ENCODE measurements around the gene HKDC1.

The HKDC1 gene

DNA sequence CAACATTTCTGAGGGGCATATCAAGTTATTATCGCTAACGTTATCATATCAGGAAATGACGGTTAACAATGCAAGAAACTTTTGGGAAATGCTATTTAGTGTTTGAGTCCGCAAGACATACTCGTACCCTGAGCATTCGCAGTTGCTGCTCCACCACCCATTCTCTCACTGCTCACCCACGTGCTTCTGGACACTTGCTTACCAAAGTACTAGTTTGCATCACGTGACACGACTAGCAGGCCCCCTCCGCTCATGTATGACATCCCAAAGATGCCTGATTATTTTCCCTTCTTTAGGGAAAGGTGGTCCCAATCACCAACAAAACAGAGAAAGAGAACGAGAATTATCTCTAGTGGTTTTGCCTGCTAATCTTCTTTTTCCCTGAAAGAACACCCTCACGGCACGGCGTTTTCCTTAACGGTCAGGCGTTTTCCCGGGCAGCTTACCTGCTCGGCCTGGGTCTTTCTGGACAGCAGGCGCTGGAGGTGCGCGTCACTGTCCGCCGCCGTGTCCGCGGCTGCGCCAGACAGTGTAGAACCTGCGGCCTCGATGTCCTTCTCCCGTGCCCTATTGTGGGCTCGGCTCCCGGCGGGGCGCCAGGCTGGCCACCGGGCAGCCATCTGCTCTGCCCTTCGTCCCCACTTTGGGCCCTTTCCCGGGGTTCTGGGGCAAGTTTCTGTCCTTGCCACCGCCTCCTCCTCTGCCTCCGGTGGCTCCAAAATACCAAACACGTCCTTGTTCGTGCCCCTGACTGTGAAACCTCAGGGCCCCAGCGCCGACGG, 40.2 kb upstream of the HKDC1 start, which contains the start of gene SUPV3L1 (continued):
- TF ChIP-seq ZNF211 (tag by site-specific recombination; IDR thresholded peaks at IDR 0.05; ENCODE audit: low read depth) = no peak
- no peak for TF ChIP-seq ZNF701 (tag by site-specific recombination; IDR thresholded peaks at IDR 0.05)
- TF ChIP-seq MZF1 (tag by site-specific recombination; IDR thresholded peaks at IDR 0.05; ENCODE audit: borderline replicate concordance) = no peak
- TF ChIP-seq, protein P1, sequence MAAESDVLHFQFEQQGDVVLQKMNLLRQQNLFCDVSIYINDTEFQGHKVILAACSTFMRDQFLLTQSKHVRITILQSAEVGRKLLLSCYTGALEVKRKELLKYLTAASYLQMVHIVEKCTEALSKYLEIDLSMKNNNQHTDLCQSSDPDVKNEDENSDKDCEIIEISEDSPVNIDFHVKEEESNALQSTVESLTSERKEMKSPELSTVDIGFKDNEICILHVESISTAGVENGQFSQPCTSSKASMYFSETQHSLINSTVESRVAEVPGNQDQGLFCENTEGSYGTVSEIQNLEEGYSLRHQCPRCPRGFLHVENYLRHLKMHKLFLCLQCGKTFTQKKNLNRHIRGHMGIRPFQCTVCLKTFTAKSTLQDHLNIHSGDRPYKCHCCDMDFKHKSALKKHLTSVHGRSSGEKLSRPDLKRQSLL (tag by site-specific recombination; IDR thresholded peaks at IDR 0.05) = peak; percentile 60; the same call in 1 of the 2 replicates
- TF ChIP-seq ZNF157 (tag by site-specific recombination; IDR thresholded peaks at IDR 0.05) = no peak
- TF ChIP-seq WT1 (tag by site-specific recombination; IDR thresholded peaks at IDR 0.05) = no peak
- TF ChIP-seq FEZF1 (tag by site-specific recombination; IDR thresholded peaks at IDR 0.05) = no peak
- TF ChIP-seq ZNF155 (tag by site-specific recombination; IDR thresholded peaks at IDR 0.05) = no peak
- TF ChIP-seq ZNF184 (tag by site-specific recombination; IDR thresholded peaks at IDR 0.05) = peak; percentile 36; the same call in 1 of the 2 replicates
- TF ChIP-seq ZIC2 (tag by site-specific recombination; IDR thresholded peaks at IDR 0.05) = peak; percentile 11; the same call in 1 of the 2 replicates
- TF ChIP-seq ZNF629 (tag by site-specific recombination; IDR thresholded peaks at IDR 0.05) = peak; percentile 92
- TF ChIP-seq ZNF2 (tag by site-specific recombination; IDR thresholded peaks at IDR 0.05) = no peak; the same call in 1 of the 2 replicates
- no peak for TF ChIP-seq ZNF658 (tag by site-specific recombination; IDR thresholded peaks at IDR 0.05)
- TF ChIP-seq ZNF596 (tag by site-specific recombination; IDR thresholded peaks at IDR 0.05) = no peak
- TF ChIP-seq, protein P2, sequence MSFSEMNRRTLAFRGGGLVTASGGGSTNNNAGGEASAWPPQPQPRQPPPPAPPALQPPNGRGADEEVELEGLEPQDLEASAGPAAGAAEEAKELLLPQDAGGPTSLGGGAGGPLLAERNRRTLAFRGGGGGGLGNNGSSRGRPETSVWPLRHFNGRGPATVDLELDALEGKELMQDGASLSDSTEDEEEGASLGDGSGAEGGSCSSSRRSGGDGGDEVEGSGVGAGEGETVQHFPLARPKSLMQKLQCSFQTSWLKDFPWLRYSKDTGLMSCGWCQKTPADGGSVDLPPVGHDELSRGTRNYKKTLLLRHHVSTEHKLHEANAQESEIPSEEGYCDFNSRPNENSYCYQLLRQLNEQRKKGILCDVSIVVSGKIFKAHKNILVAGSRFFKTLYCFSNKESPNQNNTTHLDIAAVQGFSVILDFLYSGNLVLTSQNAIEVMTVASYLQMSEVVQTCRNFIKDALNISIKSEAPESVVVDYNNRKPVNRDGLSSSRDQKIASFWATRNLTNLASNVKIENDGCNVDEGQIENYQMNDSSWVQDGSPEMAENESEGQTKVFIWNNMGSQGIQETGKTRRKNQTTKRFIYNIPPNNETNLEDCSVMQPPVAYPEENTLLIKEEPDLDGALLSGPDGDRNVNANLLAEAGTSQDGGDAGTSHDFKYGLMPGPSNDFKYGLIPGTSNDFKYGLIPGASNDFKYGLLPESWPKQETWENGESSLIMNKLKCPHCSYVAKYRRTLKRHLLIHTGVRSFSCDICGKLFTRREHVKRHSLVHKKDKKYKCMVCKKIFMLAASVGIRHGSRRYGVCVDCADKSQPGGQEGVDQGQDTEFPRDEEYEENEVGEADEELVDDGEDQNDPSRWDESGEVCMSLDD (tag by site-specific recombination; IDR thresholded peaks at IDR 0.05) = no peak
- peak; percentile 95 for TF ChIP-seq ZNF324 (tag by site-specific recombination; IDR thresholded peaks at IDR 0.05)
- TF ChIP-seq, protein P3, sequence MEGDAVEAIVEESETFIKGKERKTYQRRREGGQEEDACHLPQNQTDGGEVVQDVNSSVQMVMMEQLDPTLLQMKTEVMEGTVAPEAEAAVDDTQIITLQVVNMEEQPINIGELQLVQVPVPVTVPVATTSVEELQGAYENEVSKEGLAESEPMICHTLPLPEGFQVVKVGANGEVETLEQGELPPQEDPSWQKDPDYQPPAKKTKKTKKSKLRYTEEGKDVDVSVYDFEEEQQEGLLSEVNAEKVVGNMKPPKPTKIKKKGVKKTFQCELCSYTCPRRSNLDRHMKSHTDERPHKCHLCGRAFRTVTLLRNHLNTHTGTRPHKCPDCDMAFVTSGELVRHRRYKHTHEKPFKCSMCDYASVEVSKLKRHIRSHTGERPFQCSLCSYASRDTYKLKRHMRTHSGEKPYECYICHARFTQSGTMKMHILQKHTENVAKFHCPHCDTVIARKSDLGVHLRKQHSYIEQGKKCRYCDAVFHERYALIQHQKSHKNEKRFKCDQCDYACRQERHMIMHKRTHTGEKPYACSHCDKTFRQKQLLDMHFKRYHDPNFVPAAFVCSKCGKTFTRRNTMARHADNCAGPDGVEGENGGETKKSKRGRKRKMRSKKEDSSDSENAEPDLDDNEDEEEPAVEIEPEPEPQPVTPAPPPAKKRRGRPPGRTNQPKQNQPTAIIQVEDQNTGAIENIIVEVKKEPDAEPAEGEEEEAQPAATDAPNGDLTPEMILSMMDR (tag by site-specific recombination; IDR thresholded peaks at IDR 0.05) = no peak
- 0 out of 2 replicates have a peak, but pooled peaks have one; percentile 22 for TF ChIP-seq ZSCAN16 (tag by site-specific recombination; IDR thresholded peaks at IDR 0.05)
- TF ChIP-seq ZNF518A (tag by site-specific recombination; conservative IDR thresholded peaks at IDR 0.05; ENCODE audit: low read depth) = peak; percentile 73
- TF ChIP-seq KLF10 (tag by site-specific recombination; IDR thresholded peaks at IDR 0.05) = peak; percentile 77
- no peak for TF ChIP-seq ZNF670 (tag by site-specific recombination; IDR thresholded peaks at IDR 0.05; ENCODE audit: low read depth)
- TF ChIP-seq ZNF121 (tag by site-specific recombination; IDR thresholded peaks at IDR 0.05) = no peak
- no peak for TF ChIP-seq ZSCAN5A (tag by site-specific recombination; IDR thresholded peaks at IDR 0.05)
- TF ChIP-seq ZNF610 (tag by site-specific recombination; IDR thresholded peaks at IDR 0.05; ENCODE audit: borderline replicate concordance) = 0 out of 2 replicates have a peak, but pooled peaks have one; percentile 41
- no peak for TF ChIP-seq ZNF530 (tag by site-specific recombination; IDR thresholded peaks at IDR 0.05; ENCODE audit: low read depth)
